MV-4-11 (cell line): ENCODE data around the gene MGME1.

ENCODE experiments used
- DNase-seq: peaks from one replicate; lab custom pipeline; 2025; lab: John Stamatoyannopoulos, UW

Gene MGME1

DNA sequence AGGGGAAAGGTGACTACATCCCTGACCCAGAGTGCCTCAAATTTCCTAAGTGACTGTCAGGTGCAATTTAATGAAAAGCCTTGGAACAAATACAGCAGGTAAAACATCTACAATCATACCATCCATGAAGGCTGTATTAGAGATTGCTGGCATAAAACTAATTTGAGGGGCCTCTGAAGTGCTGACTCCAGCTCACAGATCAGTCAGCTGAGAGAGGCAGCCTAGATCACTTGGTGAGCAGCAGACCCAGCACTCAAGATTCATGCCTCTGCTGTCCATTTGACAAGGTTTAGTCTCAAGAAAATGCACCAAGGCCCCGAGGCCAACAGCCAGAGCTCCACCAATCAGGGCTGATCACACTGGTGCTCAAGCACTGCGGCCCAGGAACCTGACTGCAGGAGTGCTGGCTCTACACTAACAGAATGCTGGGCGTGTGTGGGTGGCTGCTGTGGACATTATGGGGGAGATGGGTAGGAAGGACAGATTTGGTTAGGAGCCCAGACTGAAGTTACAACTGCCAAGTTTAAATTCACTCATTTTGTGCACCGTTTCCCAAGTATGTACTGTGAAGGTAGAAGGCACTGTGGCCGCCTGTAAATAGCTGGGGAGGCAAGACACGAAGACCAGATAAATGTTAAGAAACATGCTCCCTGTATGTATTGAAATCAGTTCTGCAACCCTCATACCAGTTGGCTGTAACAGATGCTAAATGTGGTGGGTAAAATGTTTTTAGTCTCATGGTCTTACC lies 28.4 kb upstream of the MGME1 start:
- no peak for DNase-seq

DNA sequence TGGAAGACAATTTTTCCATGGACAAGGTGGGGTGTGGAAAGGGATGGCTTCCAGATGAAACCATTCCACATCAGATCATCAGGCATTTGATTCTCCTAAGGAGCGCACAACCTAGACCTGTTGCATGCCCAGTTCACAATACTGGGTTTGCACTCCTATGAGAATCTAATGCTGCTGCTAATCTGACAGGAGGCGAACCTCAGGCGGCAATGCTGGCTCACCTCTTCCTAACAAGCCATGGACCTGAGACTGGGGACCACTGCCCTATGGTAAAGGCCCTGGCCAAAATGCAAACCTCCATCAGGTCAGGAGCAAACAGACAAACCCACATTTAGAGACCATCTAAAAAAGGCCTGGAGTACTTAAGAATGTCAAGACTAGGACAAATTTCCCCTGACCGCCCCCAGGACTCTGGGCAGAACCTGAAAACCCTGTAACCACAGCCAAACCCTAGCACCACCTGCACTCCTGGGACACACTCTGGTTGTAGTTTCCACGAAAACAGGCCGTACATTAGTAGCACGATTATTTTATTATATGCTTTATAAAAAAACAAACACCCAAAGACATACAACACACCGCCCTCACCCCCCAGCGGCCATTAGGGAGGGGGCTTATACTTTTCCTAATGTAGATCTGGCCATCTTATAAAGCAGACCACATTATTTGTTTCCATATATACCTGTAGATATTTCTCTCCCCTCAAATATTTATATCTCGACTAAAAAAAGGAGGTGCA lies 27.6 kb upstream of the MGME1 start:
- DNase-seq = no peak

DNA sequence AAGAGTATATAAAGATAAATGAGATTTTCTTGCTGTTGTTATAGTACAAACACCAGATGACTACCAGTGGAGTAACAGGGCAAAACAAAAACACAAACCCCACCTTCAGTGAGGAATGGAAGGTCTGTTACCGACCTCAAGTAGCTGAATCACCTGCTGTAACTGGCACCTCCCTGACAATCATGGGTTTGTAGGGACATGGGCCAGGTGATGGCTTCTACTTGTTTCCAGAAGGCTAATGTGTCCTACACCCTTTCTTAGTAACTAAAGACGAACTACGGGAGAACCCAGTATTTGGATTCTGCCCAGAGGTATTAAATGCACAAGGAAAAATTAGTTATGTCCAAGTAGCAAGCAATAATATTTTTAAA lies 27.0 kb upstream of the MGME1 start:
- DNase-seq = no peak

DNA sequence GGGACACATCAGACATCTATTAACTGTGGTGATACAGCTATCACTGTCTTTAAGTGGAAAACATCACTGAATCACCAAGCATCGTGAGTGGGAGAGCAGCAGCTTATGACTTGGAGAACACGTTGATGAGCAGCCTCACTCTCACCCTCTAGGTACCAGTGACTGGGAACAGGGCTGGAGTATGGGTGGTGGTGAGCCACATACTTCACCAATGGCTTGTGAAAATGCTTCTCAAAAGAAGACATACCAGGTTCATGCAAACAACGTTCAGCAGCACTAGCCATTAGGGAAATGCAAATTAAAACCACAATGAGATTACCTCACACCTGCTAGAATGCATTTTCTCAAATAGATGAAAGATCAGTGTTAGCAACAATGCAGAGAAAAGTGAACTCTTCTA lies 25.5 kb upstream of the MGME1 start:
- DNase-seq = no peak

DNA sequence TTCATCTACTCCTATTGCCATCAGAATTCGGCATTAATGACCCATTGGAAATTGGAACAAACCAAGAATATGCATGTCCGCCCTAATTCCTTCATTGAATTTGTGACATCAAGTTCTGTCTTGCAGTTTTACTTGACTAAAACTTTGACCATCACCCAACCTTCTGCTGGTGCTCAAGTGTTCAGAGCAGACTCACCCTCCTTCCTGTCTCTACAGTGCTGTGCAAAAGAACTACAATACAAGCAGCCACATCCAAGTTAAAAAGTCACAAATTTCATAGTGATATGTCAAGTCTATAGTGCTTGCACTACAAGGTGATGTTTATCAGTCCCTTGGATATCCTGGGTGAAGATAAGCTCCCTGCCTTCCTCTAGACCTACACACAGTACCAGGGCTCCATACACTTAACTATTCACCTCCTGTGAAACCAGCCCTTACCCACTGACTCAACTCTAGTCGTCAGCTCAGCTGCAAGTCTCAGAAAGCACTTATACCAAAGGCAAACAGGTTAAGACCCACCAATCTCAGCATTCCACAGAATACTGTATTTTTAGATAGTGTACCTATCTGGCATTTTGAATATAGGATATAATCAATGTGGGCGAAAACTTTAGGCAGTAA lies 23.9 kb upstream of the MGME1 start:
- DNase-seq = no peak

DNA sequence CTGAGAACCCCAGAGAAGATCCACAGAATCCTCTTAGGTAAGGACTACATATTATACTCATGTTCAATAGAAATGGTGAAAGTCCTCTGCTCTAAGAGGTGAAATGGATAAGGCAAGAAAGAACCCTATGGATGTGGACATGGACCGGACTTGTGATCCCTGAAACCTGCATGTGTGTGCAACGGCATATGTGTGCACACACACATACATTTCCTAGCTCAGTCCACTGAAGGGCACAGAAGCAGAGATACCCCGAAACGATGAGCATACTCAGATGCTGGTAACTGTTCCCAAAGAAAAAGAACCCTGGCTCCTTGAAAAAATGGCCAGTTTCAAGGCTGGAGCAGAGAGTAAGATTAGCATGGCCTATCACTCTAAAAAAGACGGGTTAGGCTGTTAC lies 22.8 kb upstream of the MGME1 start:
- DNase-seq = no peak

DNA sequence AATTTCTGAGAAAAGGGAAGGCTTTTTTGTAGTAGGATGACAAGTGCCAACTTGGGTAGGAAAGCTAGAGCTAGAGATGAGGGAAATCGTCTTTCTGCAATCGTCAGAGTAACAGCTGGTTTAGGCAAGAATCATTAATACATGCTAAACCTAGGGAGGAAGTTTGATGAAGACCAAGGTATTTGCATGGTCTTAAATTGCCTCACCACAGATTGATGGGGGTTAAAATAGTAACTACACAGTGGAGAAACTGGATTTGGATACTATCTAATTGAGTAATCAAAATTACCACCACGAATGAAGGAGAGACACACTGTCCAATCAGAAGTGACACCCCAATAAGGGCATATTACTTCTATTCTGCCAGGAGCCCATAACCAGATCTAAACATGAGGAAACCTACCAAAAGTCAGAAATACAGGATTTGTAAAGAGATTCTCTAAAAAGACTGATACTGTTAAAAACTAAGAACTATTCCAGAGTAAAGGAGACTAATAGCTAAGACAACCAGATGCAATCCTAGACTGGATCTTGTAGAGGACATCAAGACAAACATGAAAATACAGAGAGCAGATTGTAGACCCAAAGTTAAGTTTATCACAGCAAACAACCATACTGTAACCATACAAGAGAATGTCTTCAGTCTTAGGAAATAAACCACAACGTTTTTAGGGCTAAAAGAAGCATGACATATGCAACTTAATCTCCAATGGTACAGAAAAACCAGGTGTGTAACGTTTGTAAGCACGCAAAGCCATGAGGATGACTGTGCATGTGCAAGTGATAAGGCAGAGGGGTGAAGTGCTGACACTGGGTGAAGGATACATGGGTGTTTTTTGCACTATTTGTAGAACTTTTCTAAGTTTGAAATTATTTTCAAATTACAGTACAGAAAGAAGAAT lies 22.0 kb upstream of the MGME1 start:
- DNase-seq = no peak

DNA sequence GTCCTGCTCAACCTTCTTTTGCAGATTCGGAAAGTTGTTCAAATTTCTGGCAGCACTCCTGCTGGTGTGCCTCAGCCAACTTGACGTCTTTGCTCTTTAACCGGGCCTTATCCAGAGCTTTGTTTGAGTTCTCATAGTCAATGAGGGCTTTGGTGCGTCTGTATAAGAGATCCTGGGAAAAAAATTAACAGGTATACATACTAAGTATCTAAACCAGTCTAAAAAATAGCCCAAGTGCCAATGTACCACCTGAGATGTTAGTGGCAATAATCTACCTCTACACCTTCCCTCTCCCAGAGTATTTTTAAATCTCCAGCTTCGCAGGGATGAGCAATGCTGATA lies 21.4 kb upstream of the MGME1 start:
- DNase-seq = no peak

DNA sequence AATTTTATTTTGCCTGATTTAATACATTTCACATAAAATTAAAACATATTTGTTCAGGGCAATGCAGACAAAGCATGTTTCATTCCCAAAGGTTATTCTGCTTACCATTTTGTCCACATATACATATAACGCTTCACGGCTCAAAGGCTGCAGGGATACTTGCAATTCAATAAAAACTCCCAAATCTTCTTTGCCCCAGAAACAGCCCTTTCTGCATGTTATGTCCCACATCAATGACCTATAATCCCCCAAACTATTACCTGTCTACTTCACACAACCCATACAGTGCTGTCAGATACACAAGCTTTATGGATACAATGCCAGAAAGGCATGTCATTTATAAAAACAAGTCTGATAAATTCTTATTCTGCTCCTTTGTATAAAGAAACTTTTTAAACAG lies 20.4 kb upstream of the MGME1 start:
- DNase-seq = no peak

DNA sequence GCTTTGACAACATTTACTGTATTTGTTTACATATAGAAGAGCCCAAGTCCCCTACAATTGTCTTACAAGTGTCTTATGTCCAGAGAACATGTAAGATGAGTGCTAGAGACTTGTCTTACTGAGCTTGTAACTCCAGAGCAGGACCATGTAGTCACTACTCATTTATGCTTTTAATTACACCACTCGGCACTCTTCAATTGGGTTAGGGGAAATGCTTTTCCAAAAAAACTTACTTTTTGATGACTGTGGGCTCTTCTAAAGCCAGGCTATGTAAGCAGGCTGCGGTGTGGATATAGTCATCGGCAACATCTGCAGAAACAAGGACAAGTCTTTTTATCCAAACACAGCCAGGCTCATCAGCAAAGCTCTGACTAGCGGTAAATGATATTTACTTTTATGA lies 18.9 kb upstream of the MGME1 start:
- DNase-seq = no peak

DNA sequence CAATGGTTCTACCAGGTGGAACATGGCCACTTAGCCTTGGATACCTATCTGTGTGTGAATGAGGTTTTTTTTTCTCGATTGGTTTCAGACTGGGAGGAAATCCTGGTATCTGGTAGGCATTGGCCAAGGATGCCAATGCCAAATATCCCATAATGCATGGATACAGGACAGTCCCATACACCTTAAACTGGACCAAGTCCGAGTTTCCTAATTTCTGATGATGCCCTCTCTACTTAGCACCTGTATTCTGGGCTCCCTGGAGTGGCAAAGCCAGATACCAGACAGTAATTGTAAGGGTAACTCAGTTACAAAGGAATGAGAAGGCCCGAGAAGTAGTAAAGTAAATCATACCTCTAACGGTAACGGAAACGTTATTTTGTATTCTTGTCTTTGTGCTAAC lies 18.1 kb upstream of the MGME1 start:
- DNase-seq = no peak

DNA sequence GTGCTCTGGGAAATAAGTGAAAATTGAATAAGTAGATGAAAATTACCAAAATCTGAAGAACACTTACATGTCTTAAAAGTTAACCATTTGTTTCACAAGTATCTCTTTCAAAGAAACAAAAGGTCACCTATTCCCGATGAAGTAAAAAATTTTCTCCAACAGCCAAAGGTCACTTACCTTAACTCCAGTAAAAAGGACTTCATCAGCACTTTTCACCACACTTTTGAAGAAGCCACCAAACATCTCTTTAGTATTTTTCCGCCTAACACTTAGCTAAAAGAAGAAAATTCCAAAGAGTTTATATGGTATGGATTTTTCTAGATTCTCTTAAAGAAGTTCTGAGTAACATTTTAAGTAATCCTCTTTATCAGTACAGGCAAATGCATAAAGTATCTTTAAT lies 17.5 kb upstream of the MGME1 start:
- DNase-seq = no peak

DNA sequence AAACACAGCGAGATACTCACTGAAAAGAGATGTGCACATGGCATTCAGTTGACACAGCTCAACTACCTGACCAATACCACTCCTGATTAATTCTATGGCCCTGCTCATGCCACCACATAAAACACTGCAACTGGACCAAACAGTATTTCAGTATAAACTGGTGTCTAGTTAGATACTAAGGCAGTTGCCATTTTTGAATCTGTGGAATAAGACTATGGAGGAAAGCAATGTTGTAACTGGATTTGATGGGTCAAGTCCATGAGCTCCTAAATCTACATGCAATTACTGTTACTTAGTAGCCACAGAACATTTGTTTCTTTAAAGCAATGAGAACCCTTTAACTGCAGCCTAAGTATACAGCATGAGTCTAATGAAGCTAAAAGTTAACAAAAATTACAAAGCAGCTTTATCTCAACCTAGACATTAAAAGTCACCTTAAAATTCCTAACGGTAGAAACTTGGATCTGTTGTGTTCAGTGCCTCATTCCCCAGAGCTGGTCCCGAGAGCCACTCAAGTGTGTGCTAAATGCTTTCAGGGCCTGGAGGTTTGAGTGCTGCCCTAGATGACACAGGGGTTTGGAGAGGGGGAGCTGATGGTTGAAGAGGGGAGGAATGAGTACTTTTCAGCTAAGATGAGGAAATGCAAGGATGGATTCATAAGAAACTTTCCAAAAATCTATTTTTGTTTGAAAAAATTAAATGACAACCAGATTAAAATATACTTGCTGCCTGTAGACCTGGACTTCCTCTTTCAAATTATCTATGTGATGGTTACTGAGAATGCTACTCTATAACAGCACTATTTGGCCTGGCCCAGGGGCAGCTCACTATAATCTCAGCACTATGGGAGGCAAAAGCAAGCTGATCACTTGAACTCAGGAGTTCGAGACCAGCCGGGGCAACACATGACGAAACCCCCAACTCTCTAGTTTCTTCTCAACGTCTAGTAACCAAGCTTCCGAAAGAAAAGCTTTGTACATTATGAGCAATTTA lies 15.8 kb upstream of the MGME1 start:
- no peak for DNase-seq

DNA sequence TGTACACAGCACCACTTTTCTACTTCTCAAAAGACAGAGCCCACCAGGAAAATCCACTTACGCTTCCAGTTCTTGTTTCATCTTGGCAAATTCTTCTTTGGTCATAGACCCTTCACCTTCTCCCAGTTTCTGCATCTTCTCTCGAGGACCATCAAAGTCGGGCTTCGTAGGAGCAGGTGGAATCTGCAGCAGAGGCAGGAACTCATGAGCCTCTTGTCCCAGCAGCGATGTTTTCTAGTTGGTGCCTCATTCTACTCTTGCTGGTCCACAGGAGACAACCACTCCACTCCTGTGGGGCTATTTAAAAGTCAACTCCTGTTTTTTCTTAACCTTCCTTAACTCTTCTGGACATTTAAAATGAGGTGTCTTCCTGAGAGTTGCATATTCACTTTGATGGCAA lies 14.9 kb upstream of the MGME1 start:
- no peak for DNase-seq

DNA sequence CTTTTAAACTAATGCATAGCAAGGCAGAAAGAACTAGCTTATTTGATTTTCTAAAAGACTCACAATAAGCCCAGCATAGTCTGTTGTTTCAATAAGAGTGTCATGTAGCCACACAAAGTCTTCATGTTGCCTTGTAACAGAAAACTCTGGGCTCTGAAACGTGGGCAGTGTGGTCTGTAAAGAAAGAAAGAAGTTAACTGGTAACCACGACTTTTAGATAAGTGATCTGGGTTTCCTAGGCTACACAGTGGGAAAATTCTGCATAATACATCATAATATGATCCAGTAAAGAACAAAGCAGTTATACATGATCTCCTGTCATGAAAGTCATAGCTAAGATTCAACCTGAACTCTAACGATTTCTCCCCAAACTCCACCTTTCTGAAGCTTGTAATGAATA lies 13.5 kb upstream of the MGME1 start:
- no peak for DNase-seq

DNA sequence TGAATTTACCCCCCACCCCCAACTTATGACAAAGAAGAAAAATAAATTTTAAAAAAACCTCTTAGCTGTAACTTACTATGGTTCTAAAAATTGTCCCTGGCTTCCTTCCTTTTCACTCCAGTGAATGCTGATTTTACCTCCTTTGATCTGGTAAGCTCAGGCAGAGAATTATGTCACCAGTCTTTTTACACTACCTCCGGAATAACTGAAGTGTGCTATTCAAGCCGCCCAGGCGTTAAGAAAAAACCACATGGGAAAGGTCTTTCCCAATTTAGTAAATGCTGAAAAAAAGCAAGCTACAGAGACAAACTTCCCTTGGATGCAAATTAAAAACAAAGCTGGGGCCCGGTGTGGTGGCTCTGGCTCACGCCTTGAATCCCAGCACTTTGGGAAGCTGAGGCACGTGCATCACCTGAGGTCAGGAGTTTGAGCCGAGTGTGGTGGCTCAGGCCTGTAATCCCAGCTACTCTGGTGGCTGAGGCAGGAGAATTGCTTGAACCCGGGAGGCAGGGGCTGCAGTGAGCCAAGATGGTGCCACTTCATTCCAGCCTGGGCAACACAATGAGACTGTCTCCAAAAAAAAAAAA lies 12.6 kb upstream of the MGME1 start:
- no peak for DNase-seq

DNA sequence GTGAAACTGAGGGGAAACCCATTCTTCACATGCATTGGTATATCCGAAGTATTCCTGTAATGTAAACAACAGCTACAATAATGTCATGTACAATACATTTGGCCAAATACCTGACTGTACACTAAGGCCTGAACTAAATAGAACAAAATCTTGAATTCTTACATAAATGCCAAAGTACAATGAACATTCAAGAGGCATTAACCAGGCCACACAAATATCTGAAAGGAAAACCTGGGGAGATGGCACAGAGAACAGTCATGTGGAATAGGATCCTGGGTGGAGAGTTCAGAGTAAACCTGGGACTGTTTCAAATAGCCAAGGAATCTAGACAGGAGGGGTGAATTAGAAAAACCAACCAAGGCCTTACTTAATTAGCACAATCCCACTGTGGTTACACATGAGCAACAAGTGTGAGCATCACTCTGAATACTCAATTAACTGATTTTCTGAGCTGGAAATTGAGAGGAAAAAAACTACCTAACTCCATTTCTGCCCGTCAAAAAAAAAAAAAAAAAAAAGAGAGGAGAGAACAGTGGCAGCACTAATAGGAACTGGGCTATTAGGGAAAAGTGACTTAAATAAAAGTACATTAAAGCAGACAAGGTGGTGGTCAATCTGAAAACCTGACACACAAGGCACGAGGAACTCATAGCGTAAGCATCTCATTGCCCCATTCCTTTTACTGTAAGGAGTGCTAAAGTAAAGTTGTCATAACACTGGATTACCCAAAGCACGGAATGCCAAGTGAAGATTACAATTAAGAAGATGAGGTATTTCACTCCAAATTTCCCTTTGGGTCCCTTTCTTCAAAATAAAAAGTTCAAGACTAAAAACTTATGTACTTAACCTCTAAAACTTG lies 11.1 kb upstream of the MGME1 start:
- DNase-seq = no peak

DNA sequence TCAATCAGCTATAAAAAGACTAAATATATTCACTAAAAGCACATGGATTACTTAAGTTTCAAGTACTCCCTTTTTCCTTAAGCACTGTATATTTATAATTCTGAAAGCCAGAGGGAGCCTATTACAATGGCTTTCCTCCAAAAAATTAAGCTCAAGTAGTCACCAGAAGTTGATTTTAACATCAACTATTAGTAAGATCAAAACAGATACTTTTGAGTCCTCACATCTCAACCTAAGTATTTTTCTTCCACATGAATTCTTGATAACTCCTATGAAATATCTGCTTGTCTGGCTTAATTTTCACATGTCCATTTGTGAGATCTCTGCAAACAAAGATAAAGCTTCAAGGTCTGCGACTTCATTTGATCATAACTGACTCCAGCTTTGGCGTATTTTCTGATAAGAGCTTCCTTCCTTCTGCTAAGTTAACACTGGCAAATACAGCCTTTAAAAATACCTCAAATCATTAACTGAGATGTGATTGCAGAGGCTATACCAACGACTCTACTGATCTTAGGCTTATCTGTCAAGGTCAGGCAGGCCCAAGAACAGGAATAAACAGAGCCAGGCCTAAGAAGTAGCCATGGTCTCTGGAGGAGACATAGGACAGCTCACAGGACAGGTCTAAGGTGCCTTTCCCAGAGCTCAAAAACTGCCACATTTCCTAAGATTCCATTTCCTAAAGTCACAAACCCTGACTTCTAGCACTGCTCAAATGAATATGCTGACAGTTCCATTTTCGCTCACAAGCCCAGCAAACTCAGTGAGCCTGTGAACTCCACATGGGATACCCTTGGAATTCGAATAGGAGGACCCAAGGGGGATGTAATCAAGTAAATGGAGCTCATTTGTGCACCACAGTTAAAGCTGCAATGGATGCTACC lies 10.2 kb upstream of the MGME1 start:
- DNase-seq = no peak

DNA sequence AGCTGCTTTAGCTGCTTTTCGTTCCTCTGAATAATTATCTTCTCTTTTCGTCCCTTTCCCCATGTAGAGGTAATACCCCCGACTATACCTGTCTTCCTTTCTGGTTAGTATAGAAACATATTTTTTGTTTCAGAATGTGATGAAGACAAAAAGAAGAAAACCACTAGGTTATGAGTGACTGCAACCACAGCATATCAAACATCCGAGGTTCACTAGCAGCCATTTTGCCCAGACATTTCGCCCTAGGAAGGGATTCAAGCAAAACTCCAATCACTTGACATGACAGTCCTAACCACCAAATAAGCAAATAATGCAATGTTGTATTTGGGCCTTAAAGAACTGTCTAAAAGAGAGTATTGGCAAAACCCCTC lies 9.6 kb upstream of the MGME1 start:
- DNase-seq = no peak
